H9 (cell line): ENCODE measurements around the gene MISP3. TPM values are rescaled to one million over a fixed set of nuclear protein-coding genes. Genes with fewer than 3 reads are reported as not detected.

Experiments used
- DNase-seq: peaks from one replicate; pipeline ENCODE4 v3.0.0-alpha.2; 2017
- H2AFZ ChIP-seq: one replicate; pipeline ENCODE4 v1.6.1; 2013; ENCODE audit warnings: mild to moderate bottlenecking, low read length, control low read depth, moderate library complexity
- H2AK5ac ChIP-seq: 2 replicates; pipeline ENCODE4 v1.6.1; 2013; ENCODE audit warnings: low read length, control low read depth, mixed read lengths; ENCODE audit not compliant: insufficient read length
- H2BK120ac ChIP-seq: one replicate; pipeline ENCODE4 v1.6.1; 2013; ENCODE audit warnings: low read depth, mild to moderate bottlenecking, low read length, control low read depth, inconsistent platforms; ENCODE audit not compliant: poor library complexity, severe bottlenecking
- H2BK12ac ChIP-seq: 2 replicates; pipeline ENCODE4 v1.6.1; 2013; ENCODE audit warnings: low read length, control low read depth, mixed read lengths, low read depth; ENCODE audit not compliant: insufficient read length
- H2BK15ac ChIP-seq: 2 replicates; pipeline ENCODE4 v1.6.1; 2013; ENCODE audit warnings: low read depth, low read length, control low read depth
- H2BK20ac ChIP-seq: one replicate; pipeline ENCODE4 v1.6.1; 2013; ENCODE audit warnings: low read depth, mild to moderate bottlenecking, low read length, control low read depth, inconsistent platforms; ENCODE audit not compliant: poor library complexity, severe bottlenecking
- H2BK5ac ChIP-seq: 2 replicates; pipeline ENCODE4 v1.6.1; 2013; ENCODE audit warnings: low read length, control low read depth, mixed read lengths; ENCODE audit not compliant: insufficient read length
- H3K14ac ChIP-seq: 2 replicates; pipeline ENCODE4 v1.6.1; 2013; ENCODE audit warnings: low read length, control low read depth; ENCODE audit not compliant: insufficient read depth
- H3K18ac ChIP-seq: 2 replicates; pipeline ENCODE4 v1.6.1; 2013; ENCODE audit warnings: low read depth, mild to moderate bottlenecking, mixed read lengths, low read length, control low read depth; ENCODE audit not compliant: insufficient read length
- H3K23ac ChIP-seq: 2 replicates; pipeline ENCODE4 v1.6.1; 2013; ENCODE audit warnings: low read length, control low read depth, mixed read lengths, low read depth; ENCODE audit not compliant: insufficient read length
- H3K23me2 ChIP-seq: 2 replicates; pipeline ENCODE4 v1.6.1; 2013; ENCODE audit warnings: low read depth, mild to moderate bottlenecking, mixed read lengths, low read length, control low read depth; ENCODE audit not compliant: insufficient read length, poor library complexity, severe bottlenecking
- H3K27ac ChIP-seq: 2 replicates; pipeline ENCODE4 v1.5.1; 2013; ENCODE audit warnings: low read length, control low read depth, mixed read lengths, low read depth; ENCODE audit not compliant: insufficient read length
- H3K27me3 ChIP-seq: 2 replicates; pipeline ENCODE4 v1.6.1; 2013; ENCODE audit warnings: low read length, control low read depth, inconsistent platforms; ENCODE audit not compliant: insufficient read depth
- H3K4ac ChIP-seq: 2 replicates; pipeline ENCODE4 v1.6.1; 2013; ENCODE audit warnings: low read depth, mild to moderate bottlenecking, control low read depth, inconsistent platforms, low read length, moderate library complexity
- H3K4me1 ChIP-seq: 2 replicates; pipeline ENCODE4 v1.6.1; 2013; ENCODE audit warnings: low read length, control low read depth, inconsistent platforms; ENCODE audit not compliant: insufficient read depth
- H3K4me2 ChIP-seq: 2 replicates; pipeline ENCODE4 v1.6.1; 2013; ENCODE audit warnings: low read length, control low read depth, mixed read lengths; ENCODE audit not compliant: insufficient read length, insufficient read depth
- H3K56ac ChIP-seq: 2 replicates; pipeline ENCODE4 v1.6.1; 2013; ENCODE audit warnings: low read depth, mild to moderate bottlenecking, mixed read lengths, low read length, control low read depth; ENCODE audit not compliant: insufficient read length
- H3K79me1 ChIP-seq: 2 replicates; pipeline ENCODE4 v1.6.1; 2013; ENCODE audit warnings: low read depth, mild to moderate bottlenecking, moderate library complexity, low read length, control low read depth, inconsistent platforms; ENCODE audit not compliant: insufficient read depth, poor library complexity, severe bottlenecking
- H3K79me2 ChIP-seq: 2 replicates; pipeline ENCODE4 v1.6.1; 2013; ENCODE audit warnings: low read length, control low read depth, inconsistent platforms; ENCODE audit not compliant: insufficient read depth
- H3K9ac ChIP-seq: 2 replicates; pipeline ENCODE4 v1.6.1; 2013; ENCODE audit warnings: low read length, control low read depth, mixed read lengths; ENCODE audit not compliant: insufficient read length; ENCODE audit errors: extremely low read depth
- H3K9me3 ChIP-seq: one replicate; pipeline ENCODE4 v1.6.1; 2013; ENCODE audit warnings: low read depth, low read length, inconsistent platforms; ENCODE audit not compliant: control insufficient read depth
- H3T11ph ChIP-seq: one replicate; pipeline ENCODE4 v1.6.1; 2013; ENCODE audit warnings: mild to moderate bottlenecking, low read length, control low read depth, inconsistent platforms
- H4K20me1 ChIP-seq: one replicate; pipeline ENCODE4 v1.6.1; 2013; ENCODE audit not compliant: control insufficient read depth, insufficient read length, insufficient read depth
- H4K5ac ChIP-seq: 2 replicates; pipeline ENCODE4 v1.6.1; 2013; ENCODE audit warnings: low read depth, mild to moderate bottlenecking, mixed read lengths, low read length, control low read depth; ENCODE audit not compliant: insufficient read length
- H4K8ac ChIP-seq: replicated peaks from 2 replicates; pipeline ENCODE4 v1.6.1; 2013; ENCODE audit warnings: low read length, control low read depth, mixed read lengths, low read depth; ENCODE audit not compliant: insufficient read length
- H4K91ac ChIP-seq: 2 replicates; pipeline ENCODE4 v1.6.1; 2013; ENCODE audit warnings: low read depth, mild to moderate bottlenecking, moderate library complexity, mixed read lengths, low read length, control low read depth; ENCODE audit not compliant: insufficient read length
- H3K27ac Mint-ChIP-seq, 3 experiments: 2 replicates in 2 of 3; 3 replicates in 1 of 3; pipeline ENCODE4 v1.8.0; 2020 to 2021; ENCODE audit warnings: mixed read lengths in 3 of 3, mild to moderate bottlenecking in 1 of 3, moderate library complexity in 1 of 3
- H3K27me3 Mint-ChIP-seq: 2 replicates; pipeline ENCODE4 v1.8.0; 2021; ENCODE audit warnings: low read depth, mild to moderate bottlenecking, moderate library complexity, mixed read lengths
- H3K36me3 Mint-ChIP-seq, 3 experiments: 2 replicates in 2 of 3; 3 replicates in 1 of 3; pipeline ENCODE4 v1.8.0; 2020 to 2021; ENCODE audit warnings: low read depth in 3 of 3, mixed read lengths in 3 of 3; ENCODE audit not compliant: insufficient read depth in 1 of 3
- H3K4me1 Mint-ChIP-seq, 2 experiments: 2 replicates each; pipeline ENCODE4 v1.8.0; 2020; ENCODE audit warnings: mixed read lengths in 2 of 2
- H3K4me3 Mint-ChIP-seq, 2 experiments: 2 replicates in 1 of 2; 3 replicates in 1 of 2; pipeline ENCODE4 v1.8.0; 2020 to 2021; ENCODE audit warnings: mild to moderate bottlenecking in 2 of 2, mixed read lengths in 2 of 2, moderate library complexity in 1 of 2
- H3K9me3 Mint-ChIP-seq, 2 experiments: 2 replicates in 1 of 2; 3 replicates in 1 of 2; pipeline ENCODE4 v1.8.0; 2020; ENCODE audit warnings: mild to moderate bottlenecking in 2 of 2, mixed read lengths in 2 of 2, moderate library complexity in 1 of 2
- CTCF ChIP-seq: fragments of 200-600 bp; sonication (generic); conservative IDR thresholded peaks from 3 replicates; pipeline ENCODE4 v1.8.0; 2021; ENCODE audit warnings: antibody characterized with exemption, mild to moderate bottlenecking
- WGBS: extraction: QIAGEN DNeasy Blood & Tissue Kit; methylation state at CpG from one replicate; pipeline ENCODE4 v1.1.7; 2013; ENCODE audit warnings: missing lambda C conversion rate, low lambda C conversion rate, mixed read lengths; ENCODE audit not compliant: insufficient read length; ENCODE audit errors: extremely low coverage; 5-methylcytosine and 5-hydroxymethylcytosine counted together
- total RNA-seq: library from RNA; stranded (reverse); gene quantifications from 2 replicates; pipeline ENCODE4 v1.2.1, GENCODE V29; 2021

MISP3 gene
- total RNA-seq, 1 experiment from 2014 or later = 0.26 TPM

GRCh38 chr19:14093117-14093823 lies 20.7 kb downstream of the MISP3 start:
- Histone ChIP-seq H2BK12ac (no peak overlapping the region), H3K4me1 (no peaks in the 10 kb centered on the region), H3K4me2 (no peak overlapping the region), H2BK120ac (no peak overlapping the region), H4K8ac (no peak overlapping the region), H3T11ph (no peak overlapping the region), H2AK5ac (no peak overlapping the region), H3K27ac (no peak overlapping the region), H3K14ac (no peak overlapping the region), H3K9me3 (peaks cover 6% of the 10 kb centered on the region), H2BK15ac (no peak overlapping the region), H4K91ac (no peak overlapping the region), H3K56ac (no peak overlapping the region), H3K4ac (no peak overlapping the region), H3K27me3 (no peaks in the 10 kb centered on the region), H4K5ac (no peak overlapping the region), H3K23ac (no peak overlapping the region), H3K23me2 (peaks cover 8% of the 10 kb centered on the region), H2BK5ac (no peak overlapping the region), H3K18ac (no peak overlapping the region), H3K79me1 (no peaks in the 10 kb centered on the region), H3K79me2 (no peaks in the 10 kb centered on the region), H4K20me1 (no peaks in the 10 kb centered on the region), H2AFZ (no peak overlapping the region), H3K9ac (no peak overlapping the region), H2BK20ac (no peak overlapping the region)
- H3K36me3 Mint-ChIP-seq = peaks cover 14 to 36% (median 29%) of the 10 kb centered on the region in 3 experiments
- peak overlapping the region; percentile 17 to 55; a peak in 3 of 5 replicates for H3K4me3 Mint-ChIP-seq
- H3K9me3 Mint-ChIP-seq = peaks cover 13 to 15% of the 10 kb centered on the region in 2 experiments
- DNase-seq = no peak
- peaks cover 12% of the 10 kb centered on the region in 2 experiments for H3K4me1 Mint-ChIP-seq
- no peak overlapping the region for H3K27ac Mint-ChIP-seq
- peaks cover 23% of the 10 kb centered on the region for H3K27me3 Mint-ChIP-seq
- no peak for TF ChIP-seq CTCF
- WGBS = no CpG with 5 or more reads among the region's 9 CpGs
